SK-N-SH (cell line): ENCODE data around the gene TXNRD1.

Experiments
- CTCF ChIP-seq: fragments of 200-600 bp; sonication (generic); IDR thresholded peaks from 2 replicates; pipeline ENCODE4 v1.6.1; 2017; ENCODE audit warnings: antibody characterized with exemption, mild to moderate bottlenecking, moderate library complexity
- FOXM1 ChIP-seq: IDR thresholded peaks from 2 replicates; pipeline ENCODE4 v1.4.0; 2012; ENCODE audit warnings: low read depth, mild to moderate bottlenecking
- NRF1 ChIP-seq: IDR thresholded peaks from 2 replicates; pipeline ENCODE4 v1.6.1; 2012; ENCODE audit warnings: low read depth, mild to moderate bottlenecking, low read length
- PBX3 ChIP-seq: IDR thresholded peaks from 2 replicates; pipeline ENCODE4; 2012
- POLR2AphosphoS5 ChIP-seq: IDR thresholded peaks from 2 replicates; pipeline ENCODE4 v1.6.1; 2012; ENCODE audit warnings: low read depth, low read length
- RAD21 ChIP-seq: IDR thresholded peaks from 2 replicates; pipeline ENCODE4 v1.6.1; 2012; ENCODE audit warnings: mild to moderate bottlenecking, low read length
- REST ChIP-seq: IDR thresholded peaks from 2 replicates; pipeline ENCODE4 v1.6.1; 2012; ENCODE audit warnings: mild to moderate bottlenecking, low read depth, low read length, moderate library complexity
- RXRA ChIP-seq: IDR thresholded peaks from 2 replicates; pipeline ENCODE4 v1.4.0; 2012; ENCODE audit warnings: low read depth, mild to moderate bottlenecking, borderline replicate concordance
- SIN3A ChIP-seq: IDR thresholded peaks from 2 replicates; pipeline ENCODE4 v1.6.1; 2012; ENCODE audit warnings: low read depth, mild to moderate bottlenecking, low read length, moderate library complexity, borderline replicate concordance
- USF1 ChIP-seq: IDR thresholded peaks from 2 replicates; pipeline ENCODE4 v1.4.0; 2012; ENCODE audit warnings: low read depth, borderline replicate concordance
- USF2 ChIP-seq: fragments of 150-350 bp; IDR thresholded peaks from 2 replicates; pipeline ENCODE4 v1.6.1; 2017; ENCODE audit warnings: antibody characterized with exemption, low read length, low read depth, borderline replicate concordance
- YY1 ChIP-seq: IDR thresholded peaks from 2 replicates; pipeline ENCODE4 v1.4.0; 2012; ENCODE audit warnings: low read depth, mild to moderate bottlenecking
- ZBTB33 ChIP-seq: IDR thresholded peaks from 2 replicates; pipeline ENCODE4 v1.4.0; 2012; ENCODE audit warnings: low read depth, borderline replicate concordance

- no peak for TF ChIP-seq YY1
- no peak for TF ChIP-seq POLR2AphosphoS5
- TF ChIP-seq CTCF: no peak
- TF ChIP-seq RXRA: no peak
- no peak for TF ChIP-seq REST
- no peak for TF ChIP-seq USF1
- TF ChIP-seq NRF1: no peak
- no peak for TF ChIP-seq PBX3
- no peak for TF ChIP-seq SIN3A
- TF ChIP-seq ZBTB33: no peak
- no peak for TF ChIP-seq FOXM1
- no peak for TF ChIP-seq USF2
- TF ChIP-seq RAD21: no peak
These were observed 113.2 kb downstream of the TXNRD1 start for GRCh38 chr12:104328790-104329189.
